GM19099 (cell line): Measurements from ENCODE around the gene IGFN1.

ENCODE experiments used
- POLR2A ChIP-seq: IDR thresholded peaks from 3 replicates; pipeline ENCODE4 v1.6.1; 2011; ENCODE audit warnings: low read depth; ENCODE audit not compliant: insufficient read length; ENCODE audit errors: extremely low read depth

Gene IGFN1

DNA sequence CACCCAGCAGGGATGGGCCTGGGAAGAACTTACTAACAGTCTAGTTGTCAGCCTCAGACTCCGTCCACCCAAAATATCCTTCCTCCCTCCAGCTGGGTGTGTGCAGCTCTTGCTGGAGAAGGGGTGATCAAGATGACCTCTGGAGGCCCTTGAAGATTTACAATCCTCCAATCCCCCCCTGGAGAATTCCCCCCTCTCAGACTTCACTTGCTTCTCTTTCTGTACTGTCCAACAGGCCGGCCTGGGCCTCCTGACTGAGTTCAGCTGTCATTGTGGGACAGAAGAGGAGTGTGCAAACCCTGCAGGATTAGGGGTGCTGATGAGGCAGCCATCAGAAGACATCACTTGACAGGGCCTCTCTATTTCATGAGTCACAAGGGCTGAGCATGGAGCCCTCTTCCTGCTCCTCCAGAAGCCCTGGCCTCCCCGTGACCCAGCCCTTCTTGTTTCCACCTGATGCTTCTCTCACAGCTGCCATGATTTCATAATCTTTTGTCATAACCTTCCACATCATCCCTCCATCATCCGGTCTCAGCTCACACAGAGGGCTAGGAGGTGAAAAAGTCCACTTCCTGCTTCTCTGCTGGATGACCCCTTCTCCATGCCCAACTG is 17.5 kb upstream of the IGFN1 start:
- TF ChIP-seq POLR2A: no peak

DNA sequence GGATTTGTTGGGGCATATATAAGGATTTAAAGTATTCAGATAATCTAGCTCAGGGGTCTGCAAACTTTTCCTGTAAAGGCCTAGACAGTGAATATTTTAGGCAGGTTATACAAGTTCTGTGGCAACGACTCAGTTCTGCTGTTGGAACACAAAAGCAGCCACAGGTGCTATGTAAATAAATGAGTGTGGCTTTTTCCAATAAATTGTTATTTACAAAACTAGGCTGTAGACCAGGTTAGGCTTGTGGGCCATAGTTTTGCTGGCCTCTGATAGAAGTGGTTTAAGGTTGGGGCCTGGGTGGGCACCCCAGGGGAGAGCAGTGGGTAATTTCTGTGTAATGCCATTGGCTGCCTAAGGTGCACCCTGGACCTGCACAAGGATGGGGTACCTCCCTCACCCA is 16.9 kb upstream of the IGFN1 start:
- TF ChIP-seq POLR2A: no peak

DNA sequence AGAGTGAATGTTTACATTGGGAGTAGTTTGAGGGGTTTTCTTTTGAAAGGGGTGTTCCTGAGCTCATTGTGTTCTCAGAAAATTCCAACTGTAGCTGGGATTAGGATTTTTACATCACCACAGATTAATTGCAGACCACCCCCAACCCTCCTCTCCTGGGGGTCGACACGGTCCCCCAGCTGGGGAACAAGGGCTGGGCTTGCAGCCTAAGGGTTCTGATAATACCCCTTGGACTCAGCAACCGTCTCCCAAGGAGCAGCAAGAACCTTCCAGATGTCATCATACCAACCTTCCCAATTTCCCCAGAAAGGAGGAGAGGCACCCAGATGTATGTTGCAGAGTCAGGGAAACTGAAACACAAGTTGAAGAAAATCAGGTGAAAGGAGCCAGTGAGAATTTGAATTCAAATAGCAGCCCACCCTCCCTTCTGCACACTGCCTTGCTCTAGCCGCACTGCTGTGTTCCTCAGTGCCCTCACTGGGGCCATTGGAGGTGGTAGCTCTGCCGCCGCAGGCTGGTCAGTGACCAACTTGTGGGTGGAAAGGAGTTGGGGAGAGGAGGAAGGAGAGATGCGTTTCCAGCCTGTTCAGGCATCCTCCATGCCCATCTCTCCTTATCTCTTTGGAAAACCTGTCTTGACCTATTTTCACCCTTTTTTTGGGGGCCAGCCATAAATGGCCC is 14.7 kb upstream of the IGFN1 start:
- TF ChIP-seq POLR2A: no peak

DNA sequence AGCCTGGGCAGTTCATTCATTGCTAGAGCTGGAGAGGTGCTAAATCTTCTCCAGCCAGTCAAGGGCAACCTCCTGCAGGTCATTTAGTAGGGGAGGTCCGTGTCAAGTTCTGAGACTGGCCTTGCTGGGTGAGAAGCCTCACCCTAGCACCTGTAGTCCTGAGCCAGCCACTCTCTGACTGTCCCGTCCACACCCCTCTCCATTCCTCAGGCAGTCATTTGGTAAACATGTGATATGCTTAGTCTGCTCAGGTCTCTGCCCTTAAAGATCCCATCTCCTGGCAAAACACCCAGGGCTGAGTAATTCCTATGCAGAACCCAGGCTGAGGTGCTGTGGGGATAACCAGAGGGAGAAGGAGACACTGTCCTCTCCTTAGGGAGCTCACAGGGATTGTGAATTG is 13.7 kb upstream of the IGFN1 start:
- no peak for TF ChIP-seq POLR2A

DNA sequence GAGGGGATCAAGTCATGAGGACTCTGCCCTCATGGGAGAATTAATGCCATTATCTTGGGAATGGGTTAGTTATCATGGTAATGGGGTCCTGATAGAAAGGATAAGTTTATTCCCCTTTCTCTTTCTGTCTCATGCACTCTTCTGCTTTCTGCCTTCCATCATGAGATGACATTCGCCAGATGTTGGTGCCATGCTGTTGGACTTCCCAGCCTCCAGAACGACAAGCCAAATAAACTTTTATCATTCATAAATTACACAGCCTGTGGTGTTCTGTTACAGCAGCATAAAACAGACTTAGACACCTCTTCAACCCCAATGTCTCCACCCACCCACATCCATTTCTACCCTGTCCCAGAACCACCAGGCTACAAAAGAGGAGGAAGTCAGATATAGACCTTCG is 11.9 kb upstream of the IGFN1 start:
- TF ChIP-seq POLR2A: no peak

DNA sequence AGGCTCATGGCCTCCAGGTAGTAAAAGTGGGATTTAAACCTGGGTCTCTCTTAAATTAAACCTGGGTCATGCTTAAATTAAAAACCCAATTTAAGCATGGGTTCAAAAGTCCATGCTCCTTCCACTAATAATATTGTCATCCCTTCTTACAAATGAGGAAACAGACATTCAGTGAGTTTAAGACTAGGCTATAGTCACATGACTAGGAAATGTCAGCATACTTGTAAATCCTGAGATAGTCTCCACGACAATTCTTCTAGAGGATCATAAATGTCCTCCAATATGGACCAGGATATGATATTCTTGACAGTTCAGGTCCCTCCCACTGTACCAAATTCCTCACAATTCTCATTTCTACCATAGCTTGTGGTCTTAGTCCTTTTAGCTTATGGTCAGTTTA is 10.5 kb upstream of the IGFN1 start:
- no peak for TF ChIP-seq POLR2A

DNA sequence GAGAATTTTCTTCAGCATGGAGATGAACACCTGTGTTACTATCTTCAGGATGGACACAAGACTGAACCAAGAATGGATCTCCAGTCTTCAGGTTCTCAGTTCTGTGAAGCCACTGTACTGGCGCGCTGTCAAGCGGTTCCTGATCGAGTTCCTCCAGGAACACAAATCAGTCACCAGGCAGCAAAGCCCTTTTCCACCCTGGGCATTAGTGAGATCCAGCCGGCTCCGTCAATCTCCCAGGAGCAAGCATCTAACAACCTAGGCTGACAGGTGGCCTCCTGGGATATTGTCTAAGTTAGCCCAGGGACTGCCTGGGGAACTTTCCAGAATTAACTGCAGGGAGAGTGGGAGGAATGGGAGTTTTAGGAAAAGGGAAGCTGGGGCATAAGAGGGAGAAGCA is 9.7 kb upstream of the IGFN1 start:
- TF ChIP-seq POLR2A: no peak

DNA sequence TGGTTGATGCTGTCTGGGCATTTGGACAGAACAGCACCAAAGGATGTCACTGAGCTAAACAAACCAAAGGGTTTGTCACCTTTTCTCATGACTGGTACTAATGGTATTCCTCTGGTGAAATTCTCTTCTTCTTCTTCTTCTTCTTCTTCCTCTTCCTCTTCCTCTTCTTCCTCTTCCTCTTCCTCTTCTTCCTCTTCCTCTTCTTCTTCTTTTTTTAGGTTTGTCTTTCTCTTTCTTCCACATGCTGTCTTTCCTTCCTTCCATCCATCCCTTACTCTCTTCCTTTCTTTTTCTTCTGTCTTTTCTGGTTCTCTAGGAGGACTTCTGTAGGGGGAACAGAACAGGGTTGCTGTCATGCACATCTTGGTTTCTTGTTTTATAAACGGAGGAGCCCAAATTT is 9.3 kb upstream of the IGFN1 start:
- no peak for TF ChIP-seq POLR2A

DNA sequence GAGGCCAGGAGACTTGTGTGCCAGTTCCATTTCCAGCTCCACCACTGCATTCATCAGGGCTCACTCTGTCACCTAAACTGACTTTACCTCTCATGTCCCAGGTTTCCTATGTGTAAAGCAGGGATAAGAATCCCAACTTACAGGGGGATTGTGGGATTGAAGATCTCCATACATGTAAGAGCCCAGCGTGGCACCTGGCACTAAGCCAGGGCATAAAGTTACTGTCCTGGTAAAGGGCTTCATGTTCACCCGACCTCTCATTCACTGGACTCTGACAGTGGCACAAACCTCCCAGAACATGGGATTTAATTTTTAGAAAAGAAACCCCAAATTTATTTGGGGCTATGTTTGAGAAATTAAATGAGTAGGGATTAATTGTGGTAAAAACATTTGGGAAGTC is 8.9 kb upstream of the IGFN1 start:
- TF ChIP-seq POLR2A: no peak

DNA sequence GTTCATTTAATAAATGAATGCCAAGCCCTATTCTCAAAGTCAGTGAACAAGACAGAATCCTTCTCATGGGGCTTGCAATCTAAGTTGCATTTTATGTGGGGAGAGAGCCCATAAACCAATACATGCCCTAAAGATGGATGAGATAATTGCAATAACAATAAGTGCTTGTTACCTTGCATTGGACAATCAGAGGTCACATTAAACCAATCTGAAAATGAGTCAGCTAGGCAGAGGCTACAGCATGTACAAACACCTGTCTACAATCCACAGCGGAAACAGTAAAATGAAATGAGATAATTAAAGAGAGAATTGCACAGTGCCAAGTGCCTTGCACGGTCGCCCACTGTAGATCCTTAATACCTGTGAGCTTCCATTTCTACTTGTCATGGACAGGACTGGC is 7.4 kb upstream of the IGFN1 start:
- no peak for TF ChIP-seq POLR2A

DNA sequence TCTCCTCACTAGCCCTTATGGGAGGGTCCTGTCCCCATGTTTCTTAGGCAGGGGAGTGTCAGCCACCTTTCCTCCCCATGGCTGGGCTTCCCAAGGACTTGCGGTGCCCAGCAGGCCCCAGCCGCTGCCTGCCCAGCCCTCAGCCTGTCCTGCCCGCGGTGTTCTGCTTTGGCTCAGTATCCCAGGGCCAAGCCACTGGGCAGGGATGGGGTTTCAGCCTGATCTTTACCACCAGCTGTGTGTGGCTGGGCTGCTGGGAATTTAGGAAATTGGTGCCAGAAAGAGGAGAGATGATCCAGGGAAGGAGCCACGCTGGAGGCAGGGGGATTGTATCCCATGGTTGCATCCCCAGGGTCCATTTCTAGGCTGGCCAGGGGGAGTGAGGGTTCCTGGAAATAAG is 6.9 kb upstream of the IGFN1 start:
- no peak for TF ChIP-seq POLR2A

DNA sequence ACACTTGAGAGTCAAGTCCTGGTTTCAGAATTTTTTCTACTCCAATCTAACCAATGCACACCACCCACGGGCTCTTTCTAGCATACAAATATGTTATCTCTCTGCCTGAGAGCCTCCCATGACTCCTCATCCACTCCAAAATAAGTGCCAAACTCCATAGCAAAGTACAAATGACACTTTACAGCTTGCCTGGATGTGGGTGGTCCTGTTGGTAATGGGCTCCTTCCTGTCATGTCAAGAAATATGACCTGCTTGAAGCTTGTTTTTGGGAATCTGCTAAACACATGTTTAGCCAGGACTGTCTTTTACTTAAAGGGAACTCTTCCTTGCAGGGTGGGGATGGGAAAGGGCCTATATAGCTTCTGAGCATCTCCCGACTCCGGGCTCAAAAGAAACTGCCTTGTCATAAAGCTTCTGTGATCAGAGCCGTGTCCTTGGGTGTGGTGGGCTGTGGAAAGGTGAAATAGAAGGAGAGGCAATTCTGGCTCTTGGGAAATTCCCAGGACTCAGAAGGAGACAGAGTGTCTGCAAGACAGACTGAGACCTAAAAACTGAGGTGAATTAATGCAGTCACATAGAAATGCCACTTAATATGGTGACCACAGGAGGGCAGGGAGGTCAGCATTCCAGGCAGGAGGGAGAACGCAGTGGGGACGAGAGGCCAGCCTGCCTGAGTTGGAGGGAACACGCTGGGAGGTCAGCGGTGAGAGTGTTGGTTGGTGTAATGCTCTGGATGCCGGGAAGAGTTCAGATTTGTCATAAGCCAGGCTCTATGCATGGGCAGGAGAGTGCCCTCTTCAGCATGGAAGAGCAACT is 6.1 kb upstream of the IGFN1 start:
- TF ChIP-seq POLR2A: no peak

DNA sequence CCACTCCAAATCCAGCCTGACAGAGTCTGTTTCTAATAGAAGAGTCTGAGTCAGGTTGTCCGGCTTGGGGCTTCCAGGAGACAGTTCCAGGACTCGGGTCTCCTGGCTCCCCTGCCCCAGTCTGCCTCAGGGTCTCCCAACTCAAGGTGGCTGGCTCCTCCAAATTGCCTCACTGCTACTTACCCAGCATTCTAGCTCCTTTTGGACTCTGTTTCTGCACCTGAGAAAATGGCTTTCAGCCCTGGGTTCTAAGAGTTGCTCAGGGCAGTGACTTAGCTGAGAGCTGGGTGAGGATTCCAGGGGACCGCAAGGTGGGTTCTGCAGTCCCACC is 5.5 kb upstream of the IGFN1 start:
- no peak for TF ChIP-seq POLR2A

DNA sequence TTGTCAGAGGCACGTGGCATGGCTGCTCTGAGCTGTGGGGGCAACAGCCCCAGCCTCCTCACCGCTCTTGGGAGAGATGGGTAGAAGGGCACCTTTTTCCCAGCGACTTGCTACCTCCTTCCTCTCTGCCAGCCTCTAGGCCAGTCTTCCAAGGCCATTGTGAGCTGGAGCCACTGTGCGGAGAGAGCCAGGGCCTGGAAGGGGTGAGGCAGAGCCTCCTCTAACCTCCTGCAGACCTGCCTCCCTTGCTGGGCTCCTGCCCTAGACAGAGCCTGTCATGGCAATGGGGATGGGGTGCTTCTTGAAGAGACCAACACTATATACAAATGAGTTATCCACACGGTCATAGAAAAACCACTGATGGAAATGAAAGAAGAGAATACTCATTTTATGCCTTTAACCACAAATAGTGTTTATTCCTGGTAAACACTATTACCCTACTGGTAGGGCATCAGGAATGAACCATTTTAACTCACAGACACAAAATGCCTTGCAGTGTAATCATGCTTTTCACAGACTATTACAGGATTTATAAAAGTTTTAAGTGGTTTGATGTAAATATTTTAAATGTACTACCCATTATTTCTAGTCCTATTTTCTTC is 5.0 kb upstream of the IGFN1 start:
- TF ChIP-seq POLR2A: no peak

DNA sequence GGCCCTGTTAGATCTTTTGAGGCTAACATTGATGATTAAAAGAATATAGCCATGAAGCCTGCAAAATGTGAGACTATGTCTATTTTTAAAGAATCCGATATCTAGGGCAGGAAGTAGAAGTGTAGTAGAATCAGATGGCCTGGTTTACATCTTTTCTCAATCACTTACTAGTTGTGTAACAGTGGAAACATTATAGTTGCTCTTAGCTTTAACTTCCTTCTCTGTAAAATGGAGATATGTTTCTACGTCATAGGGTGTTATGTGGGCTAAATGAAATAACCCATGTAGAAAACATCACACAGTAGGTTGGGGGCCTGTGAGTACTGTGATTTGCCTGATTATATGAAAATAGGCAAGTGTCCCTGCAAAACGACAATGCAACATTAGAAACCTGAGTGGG is 4.4 kb upstream of the IGFN1 start:
- no peak for TF ChIP-seq POLR2A

DNA sequence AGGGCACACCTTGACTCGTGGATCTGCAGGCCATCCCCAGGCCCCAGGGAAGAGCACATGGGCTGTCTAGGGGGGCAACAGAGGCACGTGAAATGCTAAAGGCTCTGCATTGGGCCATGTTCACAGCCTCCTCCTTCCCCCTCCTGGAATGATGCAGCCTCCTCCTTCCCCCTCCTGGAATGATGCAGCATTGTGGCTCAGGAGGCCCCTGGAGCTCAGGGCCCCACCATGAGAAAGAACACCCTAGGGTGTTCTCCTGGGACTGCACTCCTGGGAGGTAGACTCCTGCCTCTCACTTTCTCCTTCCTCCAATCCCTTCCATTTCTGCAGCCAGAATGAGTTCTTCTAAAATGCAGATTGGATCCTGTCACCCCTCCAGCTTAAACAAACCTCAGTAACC is 1.5 kb upstream of the IGFN1 start:
- no peak for TF ChIP-seq POLR2A

DNA sequence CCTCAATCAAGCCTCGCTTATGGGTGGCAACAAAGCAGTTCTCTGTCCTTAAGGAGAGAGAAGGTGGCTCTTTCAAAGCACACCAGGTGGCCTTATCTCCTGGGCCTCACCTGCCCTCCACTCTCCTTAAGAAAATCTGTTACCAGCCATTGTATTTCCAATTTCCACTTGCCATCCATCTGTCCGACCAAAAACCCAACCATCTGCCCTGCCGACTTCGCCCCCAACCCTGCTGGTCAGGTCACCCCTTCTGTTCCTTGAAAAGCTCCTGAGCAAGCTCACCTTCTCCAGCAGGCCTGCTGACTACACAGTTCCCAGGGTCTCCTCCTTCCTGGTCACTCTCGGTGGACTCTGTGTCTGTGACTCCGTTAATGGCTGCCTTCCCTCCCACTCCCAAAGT is 619 bp upstream of the IGFN1 start:
- no peak for TF ChIP-seq POLR2A
